Endothelial cell (in vitro differentiated cells): ENCODE measurements around the gene PATJ. TPM values are rescaled to one million over a fixed set of nuclear protein-coding genes. Genes with fewer than 3 reads are reported as not detected.
A peak's percentile ranks its signal among the peaks of the same experiment; 100 is the strongest.
"Not testable (repeated sequence)": the region's sequence is repeated elsewhere in the genome, so short reads cannot be mapped to it uniquely, and the experiment has no call there.

ENCODE experiments used
- DNase-seq: peaks from one replicate; pipeline ENCODE4 v3.0.0; 2021; ENCODE audit warnings: low spot score
- H3K27ac Mint-ChIP-seq: one replicate; pipeline ENCODE4 v1.8.0; 2021; ENCODE audit warnings: mixed read lengths, inconsistent platforms; ENCODE audit not compliant: unreplicated experiment
- H3K27me3 Mint-ChIP-seq: one replicate; pipeline ENCODE4 v1.8.0; 2021; ENCODE audit warnings: mild to moderate bottlenecking, moderate library complexity, mixed read lengths, inconsistent platforms; ENCODE audit not compliant: unreplicated experiment
- H3K36me3 Mint-ChIP-seq: one replicate; pipeline ENCODE4 v1.8.0; 2021; ENCODE audit warnings: mild to moderate bottlenecking, low read depth, mixed read lengths, inconsistent platforms; ENCODE audit not compliant: unreplicated experiment
- H3K4me1 Mint-ChIP-seq: one replicate; pipeline ENCODE4 v1.8.0; 2021; ENCODE audit warnings: mild to moderate bottlenecking, mixed read lengths, inconsistent platforms; ENCODE audit not compliant: unreplicated experiment
- H3K4me3 Mint-ChIP-seq: one replicate; pipeline ENCODE4 v1.8.0; 2021; ENCODE audit warnings: mild to moderate bottlenecking, mixed read lengths, inconsistent platforms; ENCODE audit not compliant: unreplicated experiment
- H3K9me3 Mint-ChIP-seq: one replicate; pipeline ENCODE4 v1.8.0; 2021; ENCODE audit warnings: mixed read lengths, inconsistent platforms; ENCODE audit not compliant: unreplicated experiment
- total RNA-seq: library from RNA; stranded (reverse); fragmentation: NEBNext Ultra II Directional; extraction: Animal tissue kit (Norgen Biotek cat#: 25700); gene quantifications from one replicate; pipeline ENCODE4 v1.2.1, GENCODE V29; 2021; ENCODE audit not compliant: unreplicated experiment
- TF ChIP-seq, protein P1 (sequence below): fragments of 200-600 bp; sonication (generic); IDR thresholded peaks from one replicate; pipeline ENCODE4 v1.5.0; 2021; ENCODE audit warnings: antibody characterized with exemption; ENCODE audit not compliant: unreplicated experiment

The PATJ gene
- total RNA-seq, 1 donor from 2014 or later = 13.9 TPM

- no peak for DNase-seq
- TF ChIP-seq, protein P1, sequence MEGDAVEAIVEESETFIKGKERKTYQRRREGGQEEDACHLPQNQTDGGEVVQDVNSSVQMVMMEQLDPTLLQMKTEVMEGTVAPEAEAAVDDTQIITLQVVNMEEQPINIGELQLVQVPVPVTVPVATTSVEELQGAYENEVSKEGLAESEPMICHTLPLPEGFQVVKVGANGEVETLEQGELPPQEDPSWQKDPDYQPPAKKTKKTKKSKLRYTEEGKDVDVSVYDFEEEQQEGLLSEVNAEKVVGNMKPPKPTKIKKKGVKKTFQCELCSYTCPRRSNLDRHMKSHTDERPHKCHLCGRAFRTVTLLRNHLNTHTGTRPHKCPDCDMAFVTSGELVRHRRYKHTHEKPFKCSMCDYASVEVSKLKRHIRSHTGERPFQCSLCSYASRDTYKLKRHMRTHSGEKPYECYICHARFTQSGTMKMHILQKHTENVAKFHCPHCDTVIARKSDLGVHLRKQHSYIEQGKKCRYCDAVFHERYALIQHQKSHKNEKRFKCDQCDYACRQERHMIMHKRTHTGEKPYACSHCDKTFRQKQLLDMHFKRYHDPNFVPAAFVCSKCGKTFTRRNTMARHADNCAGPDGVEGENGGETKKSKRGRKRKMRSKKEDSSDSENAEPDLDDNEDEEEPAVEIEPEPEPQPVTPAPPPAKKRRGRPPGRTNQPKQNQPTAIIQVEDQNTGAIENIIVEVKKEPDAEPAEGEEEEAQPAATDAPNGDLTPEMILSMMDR = no peak
- Mint-ChIP-seq H3K27me3 (no peaks in the 10 kb centered on the region), H3K36me3 (peaks cover 47% of the 10 kb centered on the region), H3K9me3 (peaks cover 12% of the 10 kb centered on the region), H3K27ac (peak overlapping the region; percentile 81), H3K4me3 (peak overlapping the region; percentile 84), H3K4me1 (peaks cover 14% of the 10 kb centered on the region)
Observed at GRCh38 chr1:62209931-62210595, 467.8 kb downstream of the PATJ start.

GRCh38 chr1:62210960-62211359, 468.7 kb downstream of the PATJ start:
- peaks cover 12% of the 10 kb centered on the region for H3K9me3 Mint-ChIP-seq

DNA sequence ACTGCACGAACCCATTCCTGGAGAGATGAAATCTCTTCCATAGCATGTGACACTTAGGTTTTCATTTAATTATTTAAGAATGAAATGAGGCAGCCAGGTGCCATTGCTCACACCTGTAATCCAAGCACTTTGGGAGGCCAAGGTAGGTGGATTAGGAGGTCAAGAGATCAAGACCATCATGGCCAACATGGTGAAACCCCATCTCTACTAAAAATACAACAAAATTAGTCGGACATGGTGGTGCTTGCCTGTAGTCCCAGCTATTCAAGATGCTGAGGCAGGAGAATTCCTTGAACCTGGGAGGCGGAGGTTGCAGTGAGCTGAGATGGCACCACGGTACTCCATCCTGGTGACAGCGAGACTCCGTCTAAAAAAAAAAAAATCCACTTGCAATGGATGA, 470.1 kb downstream of the PATJ start:
- Mint-ChIP-seq H3K27me3 (no peaks in the 10 kb centered on the region), H3K9me3 (peaks cover 12% of the 10 kb centered on the region), H3K36me3 (peaks cover 37% of the 10 kb centered on the region), H3K27ac (no peak overlapping the region), H3K4me3 (no peak overlapping the region), H3K4me1 (peaks cover 14% of the 10 kb centered on the region)
- TF ChIP-seq, protein P1 = no peak
- no peak for DNase-seq

More at GRCh38 chr1:62210960-62211359, 468.7 kb downstream of the PATJ start:
- no peaks in the 10 kb centered on the region for H3K27me3 Mint-ChIP-seq
- H3K4me1 Mint-ChIP-seq = peaks cover 14% of the 10 kb centered on the region
- H3K27ac Mint-ChIP-seq = no peak overlapping the region
- peaks cover 47% of the 10 kb centered on the region for H3K36me3 Mint-ChIP-seq
- peak overlapping the region; percentile 84 for H3K4me3 Mint-ChIP-seq
- no peak for DNase-seq
- TF ChIP-seq, protein P1 = no peak

GRCh38 chr1:62213075-62213914, 471.0 kb downstream of the PATJ start:
- Mint-ChIP-seq H3K4me1 (peaks cover 14% of the 10 kb centered on the region), H3K4me3 (no peak overlapping the region), H3K9me3 (peaks cover 12% of the 10 kb centered on the region), H3K36me3 (peaks cover 33% of the 10 kb centered on the region), H3K27me3 (no peaks in the 10 kb centered on the region), H3K27ac (no peak overlapping the region)
- TF ChIP-seq, protein P1 = no peak
- no peak for DNase-seq

DNA sequence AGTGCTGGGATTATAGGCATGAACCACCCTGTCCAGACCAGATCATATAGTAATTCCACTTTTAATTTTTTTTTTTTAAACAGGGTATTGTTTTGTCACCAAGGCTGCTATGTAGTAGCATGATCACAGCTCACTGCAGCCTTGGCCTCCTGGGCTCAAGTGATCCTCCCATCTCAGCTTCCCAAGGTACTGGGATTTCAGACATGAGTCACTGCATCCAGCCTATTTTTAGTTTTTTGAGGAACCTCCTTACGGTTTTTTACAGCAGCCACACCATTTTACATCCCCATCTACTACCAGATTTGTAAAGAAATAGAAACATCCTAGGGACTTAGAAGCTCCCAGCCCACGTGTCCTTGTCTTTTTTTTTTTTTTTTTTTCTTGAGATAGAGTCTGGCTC, 476.3 kb downstream of the PATJ start:
- no peaks in the 10 kb centered on the region for H3K36me3 Mint-ChIP-seq
- H3K9me3 Mint-ChIP-seq = no peaks in the 10 kb centered on the region
- DNase-seq = no peak
- TF ChIP-seq, protein P1 = no peak
- no peak overlapping the region for H3K4me3 Mint-ChIP-seq
- H3K4me1 Mint-ChIP-seq = no peaks in the 10 kb centered on the region
- no peaks in the 10 kb centered on the region for H3K27me3 Mint-ChIP-seq
- no peak overlapping the region for H3K27ac Mint-ChIP-seq

GRCh38 chr1:62220456-62220855, 478.2 kb downstream of the PATJ start:
- H3K27me3 Mint-ChIP-seq, H3K27ac Mint-ChIP-seq, H3K4me1 Mint-ChIP-seq, H3K9me3 Mint-ChIP-seq, H3K36me3 Mint-ChIP-seq, DNase-seq, H3K4me3 Mint-ChIP-seq: not testable (repeated sequence)
